HEK293T (cell line): ENCODE data around the gene HOXC4.

Experiments
- CTCF ChIA-PET: fragments of 350-600 bp; formaldehyde crosslinking; extraction: SDS; loops from one replicate; lab custom pipeline; 2021; ENCODE audit warnings: antibody characterized with exemption, inconsistent platforms; lab: Yijun Ruan, JAX
- POLR2A ChIA-PET: fragments of 350-600 bp; formaldehyde crosslinking; extraction: SDS; loops from one replicate; lab custom pipeline; 2020; ENCODE audit warnings: antibody characterized with exemption, inconsistent platforms; lab: Yijun Ruan, JAX
- DNase-seq: peaks from one replicate; pipeline ENCODE4 v3.0.0; 2012; ENCODE audit warnings: mixed read lengths; ENCODE audit errors: extremely low spot score
- ARNT ChIP-seq: fragments of 450-650 bp; IDR thresholded peaks from 2 replicates; pipeline ENCODE4 v1.6.1; 2017; ENCODE audit warnings: mild to moderate bottlenecking
- BHLHE40 ChIP-seq: fragments of 450-650 bp; IDR thresholded peaks from 2 replicates; pipeline ENCODE4 v1.6.1; 2016; ENCODE audit warnings: mild to moderate bottlenecking, moderate library complexity, borderline replicate concordance
- CTBP1 ChIP-seq: fragments of 450-650 bp; IDR thresholded peaks from 2 replicates; pipeline ENCODE4 v1.6.1; 2016; ENCODE audit warnings: borderline replicate concordance
- ELF4 ChIP-seq: fragments of 450-650 bp; IDR thresholded peaks from 2 replicates; pipeline ENCODE4 v1.6.1; 2017; ENCODE audit warnings: antibody characterized with exemption
- FOXA1 ChIP-seq: fragments of 450-650 bp; IDR thresholded peaks from 2 replicates; pipeline ENCODE4 v1.6.1; 2016; ENCODE audit warnings: mild to moderate bottlenecking
- FOXK2 ChIP-seq: fragments of 450-650 bp; IDR thresholded peaks from 2 replicates; pipeline ENCODE4 v1.6.1; 2016; ENCODE audit warnings: mild to moderate bottlenecking
- FOXM1 ChIP-seq: fragments of 450-650 bp; IDR thresholded peaks from 2 replicates; pipeline ENCODE4 v1.6.1; 2017; ENCODE audit warnings: mild to moderate bottlenecking, borderline replicate concordance
- HDGF ChIP-seq: fragments of 450-650 bp; IDR thresholded peaks from 2 replicates; pipeline ENCODE4 v1.6.1; 2017; ENCODE audit warnings: antibody characterized with exemption, borderline replicate concordance
- L3MBTL2 ChIP-seq: fragments of 450-650 bp; conservative IDR thresholded peaks from 2 replicates; pipeline ENCODE4 v1.6.1; 2016; ENCODE audit warnings: mild to moderate bottlenecking
- LEF1 ChIP-seq: fragments of 450-650 bp; IDR thresholded peaks from 2 replicates; pipeline ENCODE4 v1.6.1; 2017; ENCODE audit warnings: mild to moderate bottlenecking, borderline replicate concordance
- NFRKB ChIP-seq: fragments of 450-650 bp; IDR thresholded peaks from 2 replicates; pipeline ENCODE4 v1.6.1; 2016; ENCODE audit warnings: mild to moderate bottlenecking, moderate library complexity
- SP1 ChIP-seq: fragments of 450-650 bp; IDR thresholded peaks from 2 replicates; pipeline ENCODE4 v1.6.1; 2017
- SUZ12 ChIP-seq: fragments of 450-650 bp; IDR thresholded peaks from 2 replicates; pipeline ENCODE4 v1.6.1; 2016; ENCODE audit warnings: mild to moderate bottlenecking
- TARDBP ChIP-seq: fragments of 450-650 bp; IDR thresholded peaks from 2 replicates; pipeline ENCODE4 v1.6.1; 2016
- TF ChIP-seq, protein P1 (sequence below): fragments of 450-650 bp; IDR thresholded peaks from 2 replicates; pipeline ENCODE4 v1.6.1; 2016

The HOXC4 gene

DNA sequence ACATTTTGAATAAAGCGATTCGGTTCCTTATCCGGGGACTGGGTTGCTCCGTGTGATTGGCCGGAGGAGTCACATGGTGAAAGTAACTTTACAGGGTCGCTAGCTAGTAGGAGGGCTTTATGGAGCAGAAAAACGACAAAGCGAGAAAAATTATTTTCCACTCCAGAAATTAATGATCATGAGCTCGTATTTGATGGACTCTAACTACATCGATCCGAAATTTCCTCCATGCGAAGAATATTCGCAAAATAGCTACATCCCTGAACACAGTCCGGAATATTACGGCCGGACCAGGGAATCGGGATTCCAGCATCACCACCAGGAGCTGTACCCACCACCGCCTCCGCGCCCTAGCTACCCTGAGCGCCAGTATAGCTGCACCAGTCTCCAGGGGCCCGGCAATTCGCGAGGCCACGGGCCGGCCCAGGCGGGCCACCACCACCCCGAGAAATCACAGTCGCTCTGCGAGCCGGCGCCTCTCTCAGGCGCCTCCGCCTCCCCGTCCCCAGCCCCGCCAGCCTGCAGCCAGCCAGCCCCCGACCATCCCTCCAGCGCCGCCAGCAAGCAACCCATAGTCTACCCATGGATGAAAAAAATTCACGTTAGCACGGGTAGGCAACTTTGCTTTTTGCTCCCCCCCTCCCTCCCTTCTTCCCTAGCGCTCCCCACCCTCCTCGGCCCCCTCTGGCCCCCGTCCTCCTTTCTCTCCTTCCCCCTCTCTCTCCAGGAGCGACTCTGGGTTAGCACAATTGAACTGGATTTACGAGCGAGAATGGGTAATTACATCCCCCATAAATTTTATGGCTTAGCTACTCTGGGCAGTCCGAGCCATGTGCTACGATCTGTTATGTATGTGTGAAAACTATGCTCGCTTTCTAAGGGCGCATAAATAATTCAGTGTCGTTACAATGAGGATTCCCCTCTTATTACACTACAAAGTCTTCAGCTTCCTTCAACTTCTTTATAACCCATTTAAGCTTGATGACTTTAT is at the start of gene HOXC4:
HOXC4 (plus strand) TSS at position 85 of the 991 bp plus-strand sequence; CDS start at position 173, 88 bp downstream.
- ChIA-PET CTCF (interaction anchor here (1.1 to 2.3 kb wide), 5 partner anchors 48 to 147 kb away, joined by 3 to 8 read pairs (median 5); partner anchors contain the start of gene HOXC10), POLR2A (interaction anchor here (1.0 to 5.6 kb wide), 12 partner anchors 12 to 142 kb away, joined by 3 to 117 read pairs (median 4); partner anchors contain the start of genes HOXC5 and HOXC8)
- TF ChIP-seq L3MBTL2 (peak; percentile 87), SUZ12 (no peak), FOXM1 (peak; percentile 15; the same call in 1 of the 2 replicates), CTBP1 (peak; percentile 95; the same call in 1 of the 2 replicates)
- TF ChIP-seq, protein P1, sequence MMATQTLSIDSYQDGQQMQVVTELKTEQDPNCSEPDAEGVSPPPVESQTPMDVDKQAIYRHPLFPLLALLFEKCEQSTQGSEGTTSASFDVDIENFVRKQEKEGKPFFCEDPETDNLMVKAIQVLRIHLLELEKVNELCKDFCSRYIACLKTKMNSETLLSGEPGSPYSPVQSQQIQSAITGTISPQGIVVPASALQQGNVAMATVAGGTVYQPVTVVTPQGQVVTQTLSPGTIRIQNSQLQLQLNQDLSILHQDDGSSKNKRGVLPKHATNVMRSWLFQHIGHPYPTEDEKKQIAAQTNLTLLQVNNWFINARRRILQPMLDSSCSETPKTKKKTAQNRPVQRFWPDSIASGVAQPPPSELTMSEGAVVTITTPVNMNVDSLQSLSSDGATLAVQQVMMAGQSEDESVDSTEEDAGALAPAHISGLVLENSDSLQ: peak; percentile 90
- DNase-seq: peak; percentile 64

DNA sequence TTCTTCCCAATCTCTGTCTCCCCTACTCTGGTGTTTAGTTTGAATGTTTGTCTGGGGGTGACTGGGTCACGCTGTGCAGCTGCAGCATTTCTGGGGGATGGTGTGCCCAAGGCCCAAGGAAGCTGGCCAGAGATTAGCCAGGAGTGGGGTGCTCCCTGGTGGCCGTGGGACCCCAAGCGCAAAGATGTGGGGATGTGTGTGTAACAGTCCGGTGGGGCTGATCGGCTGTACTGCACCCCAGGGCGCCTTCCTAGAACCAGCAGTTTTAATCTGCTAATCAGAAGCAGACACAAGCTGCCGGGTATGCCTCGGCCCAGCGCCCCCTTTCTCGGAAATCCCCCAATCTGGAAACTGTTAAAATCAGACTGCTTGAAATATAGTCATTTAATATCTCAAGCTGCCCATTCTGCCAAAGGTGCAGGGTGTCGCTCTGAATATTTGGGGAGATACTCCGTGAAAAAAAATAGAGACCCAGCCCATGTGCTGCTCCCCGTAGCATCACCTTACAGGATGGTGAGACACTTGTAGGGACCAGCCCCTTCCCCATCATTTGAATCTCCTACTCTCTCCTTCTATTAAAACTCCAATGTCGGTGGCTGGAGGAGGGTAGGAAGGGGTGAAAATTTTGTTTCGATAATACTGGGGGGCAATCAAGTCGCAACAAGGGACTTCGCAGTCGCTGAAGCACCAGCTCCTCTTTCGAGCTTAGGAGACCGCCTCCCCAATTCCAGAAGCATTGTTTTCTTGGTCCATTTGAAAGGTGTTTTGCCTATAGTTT is 49.4 kb upstream of the HOXC4 start:
- no peak for DNase-seq
- CTCF ChIA-PET: interaction anchor here (0.7 to 3.3 kb wide), 5 partner anchors 19 to 204 kb away, joined by 3 to 9 read pairs (median 8); partner anchors contain the start of genes HOXC10 and HOXC5
- POLR2A ChIA-PET: interaction anchor here (0.6 to 1.2 kb wide), 2 partner anchors 13 to 71 kb away, joined by 4 to 6 read pairs; no protein-coding TSS in a partner anchor
- TF ChIP-seq L3MBTL2 (no peak), HDGF (no peak), SP1 (no peak), ELF4 (no peak), LEF1 (no peak)

DNA sequence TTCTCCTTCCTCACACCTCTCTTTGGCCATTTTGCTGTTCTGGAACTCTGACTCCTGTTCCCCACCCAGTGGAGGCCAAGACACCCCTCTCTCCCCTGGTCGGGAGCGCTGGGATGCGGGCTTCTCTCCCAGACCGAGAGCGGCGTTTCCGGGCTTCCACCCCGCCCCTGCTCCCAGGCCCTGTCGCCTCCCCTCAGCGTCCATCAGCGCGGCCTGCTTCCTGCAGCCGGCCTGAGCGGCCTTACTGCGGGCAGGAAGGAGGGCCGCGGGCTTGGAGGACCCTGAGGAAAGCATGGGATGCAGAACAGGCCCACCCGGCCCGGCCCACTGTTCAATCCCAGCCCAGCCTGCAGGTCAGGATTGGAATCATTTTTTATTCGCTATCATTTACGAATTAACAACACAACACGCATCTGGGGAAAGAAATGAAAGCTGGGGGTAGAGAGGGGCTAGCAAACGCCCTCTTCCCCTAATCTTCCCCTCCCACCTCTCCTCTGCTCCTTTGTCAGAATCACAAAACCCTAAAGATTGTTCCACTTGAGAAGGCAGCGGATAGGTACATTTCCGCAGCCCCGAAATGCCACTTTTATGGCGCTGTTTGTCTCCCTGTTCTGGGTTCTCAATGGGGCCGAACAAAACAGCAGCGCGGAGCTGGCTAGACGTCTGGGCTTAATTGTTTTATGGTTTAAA is 48.6 kb upstream of the HOXC4 start:
- CTCF ChIA-PET: interaction anchor here (0.7 to 3.3 kb wide), 9 partner anchors 14 to 210 kb away, joined by 3 to 9 read pairs (median 4); partner anchors contain the start of genes HOXC10 and HOXC5
- DNase-seq: no peak
- POLR2A ChIA-PET: interaction anchor here (0.6 to 2.1 kb wide), 5 partner anchors 12 to 71 kb away, joined by 3 to 15 read pairs (median 4); no protein-coding TSS in a partner anchor

DNA sequence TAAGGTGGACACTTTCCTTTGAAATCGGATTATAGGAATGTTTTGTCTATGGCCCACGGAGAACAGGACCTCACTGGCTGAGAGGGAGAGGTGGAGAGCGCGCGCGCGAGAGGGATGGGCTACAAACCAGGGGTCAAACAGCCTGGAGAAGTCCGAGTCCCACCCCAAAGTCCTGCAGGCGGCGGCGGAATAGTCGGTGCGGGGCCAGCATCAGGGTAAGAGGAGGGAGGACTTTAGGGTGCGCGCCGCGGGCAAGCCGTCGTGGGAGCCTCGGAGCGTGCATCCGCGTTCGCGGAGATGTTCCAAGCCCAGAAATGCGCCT is 48.1 kb upstream of the HOXC4 start:
- ChIA-PET CTCF (interaction anchor here (0.6 to 2.0 kb wide), 12 partner anchors 11 to 209 kb away, joined by 3 to 8 read pairs (median 4); partner anchors contain the start of genes HOXC4 and HOXC5), POLR2A (interaction anchor here (0.6 to 2.1 kb wide), 4 partner anchors 11 to 38 kb away, joined by 3 to 15 read pairs (median 3); no protein-coding TSS in a partner anchor)

More for the DNA sequence above, 48.6 kb upstream of the HOXC4 start:
- TF ChIP-seq TARDBP: no peak

GRCh38 chr12:54005853-54006558 is 47.6 kb upstream of the HOXC4 start:
- peak; percentile 77 for DNase-seq
- ChIA-PET CTCF (interaction anchor here (0.6 to 3.2 kb wide), 20 partner anchors 10 to 364 kb away, joined by 3 to 15 read pairs (median 4); partner anchors contain the start of genes HOXC10, HOXC4 and HOXC5), POLR2A (interaction anchor here (0.6 to 2.1 kb wide), 8 partner anchors 9 to 201 kb away, joined by 3 to 15 read pairs (median 3); no protein-coding TSS in a partner anchor)
- TF ChIP-seq ARNT (no peak), SP1 (no peak), CTBP1 (no peak), L3MBTL2 (no peak), FOXK2 (no peak), ELF4 (no peak), FOXM1 (no peak), BHLHE40 (no peak), SUZ12 (no peak), NFRKB (no peak), FOXA1 (no peak), HDGF (no peak), TARDBP (no peak), LEF1 (no peak)
- TF ChIP-seq, protein P1: no peak

More for the DNA sequence above, 48.1 kb upstream of the HOXC4 start:
- no peak for DNase-seq
- no peak for TF ChIP-seq CTBP1
- TF ChIP-seq BHLHE40: no peak
- peak; percentile 43; the same call in 1 of the 2 replicates for TF ChIP-seq L3MBTL2
- TF ChIP-seq, protein P1: no peak
